DOHH2 (cell line): ENCODE data around the gene GPR161.

Source experiments
- H3F3A ChIP-seq: fragments of 200-600 bp; sonication (generic), shearing (Covaris generic); 2 replicates; pipeline ENCODE4 v1.6.0; 2016; ENCODE audit warnings: antibody characterized with exemption, mild to moderate bottlenecking; ENCODE audit not compliant: control insufficient read depth, insufficient read depth
- H3K27ac ChIP-seq: fragments of 200-600 bp; sonication (generic); 2 replicates; pipeline ENCODE4 v1.5.1; 2014; ENCODE audit warnings: low read depth, mild to moderate bottlenecking, low read length, moderate library complexity
- H3K27me3 ChIP-seq: fragments of 200-600 bp; sonication (generic); 2 replicates; pipeline ENCODE4 v1.6.1; 2014; ENCODE audit warnings: mild to moderate bottlenecking, low read length, mixed read lengths; ENCODE audit not compliant: control insufficient read depth
- H3K36me3 ChIP-seq: fragments of 200-600 bp; sonication (generic); 2 replicates; pipeline ENCODE4 v1.6.1; 2014; ENCODE audit warnings: mild to moderate bottlenecking, low read length, moderate library complexity, mixed read lengths; ENCODE audit not compliant: control insufficient read depth
- H3K4me1 ChIP-seq: fragments of 200-600 bp; sonication (generic); 2 replicates; pipeline ENCODE4 v1.6.1; 2014; ENCODE audit warnings: mild to moderate bottlenecking, low read length, mixed read lengths; ENCODE audit not compliant: control insufficient read depth
- H3K4me2 ChIP-seq: fragments of 200-600 bp; sonication (generic); 2 replicates; pipeline ENCODE4 v1.6.0; 2014; ENCODE audit warnings: mild to moderate bottlenecking, low read length, moderate library complexity
- H3K4me3 ChIP-seq: fragments of 200-600 bp; sonication (generic); 2 replicates; pipeline ENCODE4 v1.5.1; 2014; ENCODE audit warnings: mild to moderate bottlenecking, low read length, mixed read lengths
- H3K79me2 ChIP-seq: fragments of 200-600 bp; sonication (generic); 2 replicates; pipeline ENCODE4 v1.6.1; 2014; ENCODE audit warnings: mild to moderate bottlenecking, low read length, mixed read lengths; ENCODE audit not compliant: control insufficient read depth
- H3K9me2 ChIP-seq: fragments of 200-600 bp; sonication (generic); replicated peaks from 2 replicates; pipeline ENCODE4 v1.6.1; 2014; ENCODE audit warnings: mild to moderate bottlenecking, low read length, mixed read lengths; ENCODE audit not compliant: control insufficient read depth
- H3K9me3 ChIP-seq: fragments of 200-600 bp; sonication (generic); 2 replicates; pipeline ENCODE4 v1.6.1; 2014; ENCODE audit warnings: antibody characterized with exemption, low read length, mixed read lengths; ENCODE audit not compliant: control insufficient read depth, insufficient read depth
- H4K20me1 ChIP-seq: fragments of 200-600 bp; sonication (generic); 2 replicates; pipeline ENCODE4 v1.6.0; 2014; ENCODE audit warnings: low read depth, mild to moderate bottlenecking, antibody characterized with exemption, low read length, moderate library complexity; ENCODE audit not compliant: control insufficient read depth, insufficient read depth
- EZH2phosphoT487 ChIP-seq: fragments of 200-600 bp; sonication (generic); IDR thresholded peaks from 2 replicates; pipeline ENCODE4 v1.6.1; 2017; ENCODE audit warnings: borderline replicate concordance, mild to moderate bottlenecking, antibody characterized with exemption, low read length, moderate library complexity, mixed read lengths
- TF ChIP-seq, protein P1 (sequence below): fragments of 200-600 bp; sonication (generic); IDR thresholded peaks from one replicate; pipeline ENCODE4 v1.5.1; 2014; ENCODE audit warnings: antibody characterized with exemption, mild to moderate bottlenecking, low read depth, low read length; ENCODE audit not compliant: poor library complexity, severe bottlenecking

Gene GPR161

DNA sequence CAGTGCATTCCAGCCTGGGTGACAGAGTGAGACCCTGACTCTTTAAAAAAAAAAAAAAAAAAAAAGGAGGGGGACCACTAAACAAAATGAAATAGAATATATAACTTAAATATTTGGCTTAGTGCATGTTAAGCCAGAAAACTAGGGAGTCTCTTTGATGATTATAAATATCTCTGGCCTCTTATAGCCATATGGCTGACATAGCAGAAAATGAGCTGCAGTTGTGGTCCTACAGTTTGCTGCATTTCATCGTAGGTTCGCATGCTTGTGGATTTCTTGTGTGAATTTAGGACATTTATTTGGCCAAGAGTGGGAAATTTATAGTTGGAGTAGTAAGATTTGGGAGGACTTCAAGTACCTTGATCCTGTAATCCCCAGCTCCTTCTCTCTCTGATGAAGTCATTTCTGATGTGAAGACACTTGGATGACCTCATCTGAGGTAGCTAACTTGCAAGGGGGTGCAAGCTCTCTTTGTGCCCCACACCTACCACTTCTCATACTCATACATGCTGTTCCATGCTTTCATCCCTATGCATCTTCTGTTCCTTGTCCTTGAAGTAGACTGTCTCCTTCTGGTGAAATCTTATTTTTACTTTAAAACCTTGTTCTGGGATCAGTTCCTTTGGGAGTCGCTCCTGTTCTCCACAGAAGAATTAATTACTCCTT lies 35.7 kb upstream of the GPR161 start:
- no peaks in the 10 kb centered on the region for H3K79me2 ChIP-seq
- 0 out of 2 replicates have a peak, but pooled peaks cover 2% of the 10 kb centered on the region for H3K9me2 ChIP-seq
- no peak overlapping the region for H3K4me2 ChIP-seq
- no peaks in the 10 kb centered on the region for H3K36me3 ChIP-seq
- no peaks in the 10 kb centered on the region for H3K9me3 ChIP-seq
- no peaks in the 10 kb centered on the region for H3F3A ChIP-seq
- TF ChIP-seq EZH2phosphoT487 = no peak
- TF ChIP-seq, protein P1, sequence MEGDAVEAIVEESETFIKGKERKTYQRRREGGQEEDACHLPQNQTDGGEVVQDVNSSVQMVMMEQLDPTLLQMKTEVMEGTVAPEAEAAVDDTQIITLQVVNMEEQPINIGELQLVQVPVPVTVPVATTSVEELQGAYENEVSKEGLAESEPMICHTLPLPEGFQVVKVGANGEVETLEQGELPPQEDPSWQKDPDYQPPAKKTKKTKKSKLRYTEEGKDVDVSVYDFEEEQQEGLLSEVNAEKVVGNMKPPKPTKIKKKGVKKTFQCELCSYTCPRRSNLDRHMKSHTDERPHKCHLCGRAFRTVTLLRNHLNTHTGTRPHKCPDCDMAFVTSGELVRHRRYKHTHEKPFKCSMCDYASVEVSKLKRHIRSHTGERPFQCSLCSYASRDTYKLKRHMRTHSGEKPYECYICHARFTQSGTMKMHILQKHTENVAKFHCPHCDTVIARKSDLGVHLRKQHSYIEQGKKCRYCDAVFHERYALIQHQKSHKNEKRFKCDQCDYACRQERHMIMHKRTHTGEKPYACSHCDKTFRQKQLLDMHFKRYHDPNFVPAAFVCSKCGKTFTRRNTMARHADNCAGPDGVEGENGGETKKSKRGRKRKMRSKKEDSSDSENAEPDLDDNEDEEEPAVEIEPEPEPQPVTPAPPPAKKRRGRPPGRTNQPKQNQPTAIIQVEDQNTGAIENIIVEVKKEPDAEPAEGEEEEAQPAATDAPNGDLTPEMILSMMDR = no peak
- no peak overlapping the region for H3K4me3 ChIP-seq
- H3K27me3 ChIP-seq = no peaks in the 10 kb centered on the region
- H3K27ac ChIP-seq = no peak overlapping the region
- no peaks in the 10 kb centered on the region for H4K20me1 ChIP-seq
- peaks cover 7% of the 10 kb centered on the region for H3K4me1 ChIP-seq

DNA sequence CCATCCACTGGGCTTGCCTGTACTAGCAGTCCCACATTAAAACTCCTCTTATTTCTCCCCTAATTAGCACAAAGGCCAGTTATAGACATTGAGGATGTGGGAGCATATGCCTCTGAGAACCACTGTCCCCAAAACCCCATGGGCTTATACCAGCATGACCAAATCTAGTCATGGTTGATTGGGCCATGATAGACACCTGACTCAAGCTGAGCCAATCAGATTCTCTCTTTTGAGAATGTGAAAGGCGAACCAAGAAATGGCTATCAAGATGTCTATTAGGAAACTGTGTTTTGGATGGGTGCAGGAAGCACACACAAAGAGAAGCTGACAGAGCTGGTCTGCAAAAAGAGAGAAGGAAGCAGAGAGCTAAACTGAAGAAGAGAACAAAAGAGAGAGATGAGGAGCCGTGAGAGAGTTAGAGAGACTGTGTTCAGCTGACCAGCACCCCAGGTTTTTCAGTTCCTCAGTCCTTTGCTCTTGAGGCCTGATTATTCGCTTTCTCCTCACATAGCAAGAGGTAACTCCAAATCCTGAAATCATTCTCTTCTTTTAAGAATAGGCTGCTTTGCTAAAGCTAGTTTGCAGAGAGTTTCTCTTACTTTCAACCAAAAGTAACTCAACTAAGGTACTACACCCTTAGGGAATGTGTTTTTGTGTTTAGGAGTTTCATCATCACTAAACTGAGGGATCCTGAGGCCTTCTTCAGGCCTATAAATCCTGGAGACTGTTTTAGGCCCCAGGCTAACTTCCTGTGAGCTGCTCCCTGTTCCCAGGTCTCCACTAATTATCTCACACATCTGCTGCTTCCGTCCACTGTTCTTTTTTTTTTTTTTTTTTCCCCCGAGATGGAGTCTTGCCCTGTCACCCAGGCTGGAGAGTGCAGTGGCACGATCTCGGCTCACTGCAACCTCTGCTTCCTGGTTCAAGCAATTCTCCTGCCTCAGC lies 34.1 kb upstream of the GPR161 start:
- H3K4me2 ChIP-seq = no peak overlapping the region
- H3K4me1 ChIP-seq = peaks cover 7% of the 10 kb centered on the region
- H3K9me3 ChIP-seq = no peaks in the 10 kb centered on the region
- H3K9me2 ChIP-seq = 0 out of 2 replicates have a peak, but pooled peaks cover 2% of the 10 kb centered on the region
- no peaks in the 10 kb centered on the region for H3K36me3 ChIP-seq
- H3K4me3 ChIP-seq = no peak overlapping the region
- H3K27me3 ChIP-seq = no peaks in the 10 kb centered on the region
- no peak overlapping the region for H3K27ac ChIP-seq
- H3F3A ChIP-seq = no peaks in the 10 kb centered on the region
- TF ChIP-seq, protein P1 = no peak
- no peak for TF ChIP-seq EZH2phosphoT487
- no peaks in the 10 kb centered on the region for H3K79me2 ChIP-seq
- no peaks in the 10 kb centered on the region for H4K20me1 ChIP-seq

DNA sequence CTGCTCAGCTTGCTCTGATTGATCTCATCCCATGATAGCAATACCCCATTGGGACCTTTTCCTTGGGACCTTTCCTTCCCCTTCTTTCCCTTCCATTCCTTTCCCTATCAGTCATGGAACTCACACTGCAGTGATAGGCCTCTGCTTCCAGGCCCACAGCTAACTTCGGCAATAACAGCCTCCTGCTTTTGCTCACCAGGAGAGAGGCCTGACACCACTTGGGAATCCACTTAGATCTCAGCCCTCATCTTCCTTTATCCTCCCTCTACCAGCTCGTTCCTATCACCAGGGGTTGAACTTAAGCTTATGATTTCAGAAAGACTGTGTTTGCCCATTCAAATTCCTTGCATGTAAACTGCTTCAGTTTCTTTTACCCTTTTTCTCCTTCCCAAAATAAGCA lies 31.1 kb upstream of the GPR161 start:
- Histone ChIP-seq H3F3A (no peaks in the 10 kb centered on the region), H3K27ac (no peak overlapping the region)
- TF ChIP-seq, protein P1 = no peak
- TF ChIP-seq EZH2phosphoT487 = no peak

More for the DNA sequence above, 31.1 kb upstream of the GPR161 start:
- H3K27me3 ChIP-seq = no peaks in the 10 kb centered on the region
- H3K36me3 ChIP-seq = no peaks in the 10 kb centered on the region
- H3K4me2 ChIP-seq = no peak overlapping the region
- no peak overlapping the region for H3K4me3 ChIP-seq
- no peaks in the 10 kb centered on the region for H3K9me3 ChIP-seq
- peaks cover 26% of the 10 kb centered on the region for H3K4me1 ChIP-seq
- no peaks in the 10 kb centered on the region for H4K20me1 ChIP-seq
- H3K79me2 ChIP-seq = no peaks in the 10 kb centered on the region
- no peaks in the 10 kb centered on the region for H3K9me2 ChIP-seq
